Epithelial cell of esophagus (primary cell): ENCODE results near the gene EXOC6B.

Source experiments
- DNase-seq: peaks from one replicate; pipeline ENCODE4 v3.0.0; 2010; ENCODE audit warnings: low read depth
- H3K4me3 ChIP-seq: 2 replicates; pipeline ENCODE4 v1.5.1; 2011; ENCODE audit warnings: mild to moderate bottlenecking, low read length, control low read depth
- CTCF ChIP-seq: IDR thresholded peaks from 2 replicates; pipeline ENCODE4 v1.5.1; 2011; ENCODE audit warnings: low read depth, mild to moderate bottlenecking, low read length, control low read depth, inconsistent platforms; ENCODE audit not compliant: insufficient read depth; ENCODE audit errors: missing control alignments

Gene EXOC6B

GRCh38 chr2:72694715-72695496 lies 130.9 kb downstream of the EXOC6B start:
- no peak for TF ChIP-seq CTCF
- H3K4me3 ChIP-seq = no peak overlapping the region
- no peak for DNase-seq

- no peak overlapping the region for H3K4me3 ChIP-seq
- no peak for DNase-seq
- TF ChIP-seq CTCF = no peak
Observed at GRCh38 chr2:72689579-72690195, 136.1 kb downstream of the EXOC6B start.

- TF ChIP-seq CTCF = no peak
- no peak overlapping the region for H3K4me3 ChIP-seq
- DNase-seq = peak; percentile 47
Observed at GRCh38 chr2:72685638-72686213, 140.1 kb downstream of the EXOC6B start.

DNA sequence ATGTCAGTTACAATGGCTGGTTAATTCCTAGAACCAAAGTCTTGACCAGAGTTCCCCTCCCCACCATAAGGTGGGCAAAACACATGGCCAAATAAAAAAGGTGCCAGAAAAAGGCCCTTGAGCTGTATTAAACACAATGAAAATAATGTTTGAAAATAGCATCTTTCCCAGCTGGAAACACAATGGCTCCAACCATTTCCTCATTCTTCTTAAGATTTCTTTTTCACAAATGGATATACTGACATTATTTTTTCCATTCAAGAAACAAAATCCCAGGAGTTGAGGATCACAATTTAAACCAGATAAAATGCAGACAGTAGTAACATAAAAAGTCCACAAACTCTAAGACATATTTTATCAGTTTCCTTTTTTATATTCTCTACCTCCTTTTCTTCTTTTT lies 143.8 kb downstream of the EXOC6B start:
- DNase-seq = no peak
- no peak for TF ChIP-seq CTCF
- H3K4me3 ChIP-seq = no peak overlapping the region

- TF ChIP-seq CTCF = no peak
- peak; percentile 40 for DNase-seq
- no peak overlapping the region for H3K4me3 ChIP-seq
Observed at GRCh38 chr2:72681016-72681995, 144.5 kb downstream of the EXOC6B start.

DNA sequence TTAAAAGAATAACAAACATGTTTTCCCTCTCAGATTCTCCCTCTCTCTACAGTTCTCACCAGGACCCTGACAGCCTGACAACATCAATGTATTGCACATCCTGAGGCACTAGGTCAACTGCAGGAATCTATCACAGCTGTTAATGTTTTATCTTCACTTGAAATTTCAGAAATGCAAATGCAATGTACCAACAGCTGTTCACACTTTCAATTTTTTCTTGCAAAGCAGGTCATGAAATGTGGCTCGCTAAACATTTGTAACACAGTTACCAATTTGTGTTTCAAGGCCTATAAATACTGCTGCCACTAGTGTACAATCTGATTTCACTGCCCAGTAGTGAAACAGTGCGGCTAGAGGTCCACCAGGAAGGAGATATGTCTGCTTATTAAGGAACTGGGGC lies 147.8 kb downstream of the EXOC6B start:
- no peak for DNase-seq
- no peak for TF ChIP-seq CTCF
- no peak overlapping the region for H3K4me3 ChIP-seq
